ENCODE data around the gene CEP63. TPM values are rescaled to one million over a fixed set of nuclear protein-coding genes. Genes with fewer than 3 reads are reported as not detected.

Gene CEP63
- total RNA-seq, 1 experiment from 2014 or later = 19.1 TPM

DNA sequence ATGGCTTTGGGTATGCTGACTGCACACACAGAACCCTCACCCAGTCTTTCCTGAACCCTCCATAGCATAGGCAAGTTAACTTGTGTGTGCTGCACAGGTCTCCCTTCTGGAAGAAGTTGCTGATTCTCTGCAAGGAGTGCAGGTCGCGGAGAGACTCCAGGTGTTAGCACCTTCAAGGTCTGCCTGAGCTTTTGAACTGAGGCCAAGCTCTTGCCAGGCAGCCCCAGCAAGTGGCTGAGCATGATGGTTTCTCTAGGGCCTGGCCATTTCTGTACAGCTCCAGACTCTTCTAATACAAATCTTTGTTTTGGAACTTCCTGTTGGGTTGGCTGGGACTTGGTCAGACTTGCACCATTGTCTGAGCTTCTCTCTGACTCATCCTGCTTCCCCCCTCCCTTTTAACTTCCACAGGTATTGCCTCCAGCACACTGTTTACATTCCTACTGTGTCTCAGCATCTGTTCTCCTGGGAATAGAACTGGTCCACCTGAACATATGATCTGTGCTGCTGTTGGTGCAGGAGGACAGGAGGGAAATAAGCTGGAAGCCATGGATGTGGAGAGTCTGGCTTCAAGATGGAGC lies 111.6 kb downstream of the CEP63 start:
- no peak overlapping the region for H3K4me2 ChIP-seq (ENCODE audit: low read length)
- H3K9me3 ChIP-seq (ENCODE audit: control insufficient read depth in 1 of 2, insufficient read depth in 1 of 2, low read depth in 1 of 2, low read length in 2 of 2) = no peaks in the 10 kb centered on the region
- H3K4me1 ChIP-seq (ENCODE audit: control insufficient read depth in 1 of 2, insufficient read depth in 2 of 2, low read length in 2 of 2) = peaks cover 0 to 5% of the 10 kb centered on the region in 2 experiments; a peak in 1 of 4 replicates
- no peaks in the 10 kb centered on the region for H4K20me1 ChIP-seq (ENCODE audit: insufficient read depth)
- no peak for ATAC-seq
- H2AFZ ChIP-seq (ENCODE audit: low read depth, low read length, poor library complexity, severe bottlenecking) = no peak overlapping the region
- H3K27me3 ChIP-seq (ENCODE audit: insufficient read depth, low read length) = peaks cover 8% of the 10 kb centered on the region; the same call in 1 of the 2 replicates
- DNase-seq (ENCODE audit: low read depth, low spot score) = no peak
- BruUV-seq (replicated peaks) = no TSS peak
- ChIA-PET RAD21 (ENCODE audit: low non-redundant PET in 1 of 2, low total read pairs in 2 of 2, uncharacterized antibody in 2 of 2, unreplicated experiment in 2 of 2) (no interaction called here), POLR2A (no interaction called here), CTCF (no interaction called here)
- H3K9ac ChIP-seq (ENCODE audit: low read length) = no peak overlapping the region
- H3K79me2 ChIP-seq (ENCODE audit: insufficient read depth, low read length) = no peaks in the 10 kb centered on the region
- H3K9me2 ChIP-seq (ENCODE audit: insufficient read depth) = no peaks in the 10 kb centered on the region
- H3K4me3 ChIP-seq (replicated peaks in 1 of 2; ENCODE audit: low read depth in 1 of 2, low read length in 2 of 2) = no peak overlapping the region
- no peaks in the 10 kb centered on the region for H3K36me3 ChIP-seq (ENCODE audit: control insufficient read depth in 1 of 2, insufficient read depth in 2 of 2, low read length in 2 of 2)
- intact Hi-C loops (cut with micrococcal nuclease) = no loop called here
- no peak for TF ChIP-seq POLR2A (IDR thresholded peaks at IDR 0.05; ENCODE audit: borderline replicate concordance, extremely low read depth, insufficient read depth, insufficient read length)
- TF ChIP-seq RAD21 (IDR thresholded peaks at IDR 0.05; ENCODE audit: low read depth) = no peak
- TF ChIP-seq, protein P1, sequence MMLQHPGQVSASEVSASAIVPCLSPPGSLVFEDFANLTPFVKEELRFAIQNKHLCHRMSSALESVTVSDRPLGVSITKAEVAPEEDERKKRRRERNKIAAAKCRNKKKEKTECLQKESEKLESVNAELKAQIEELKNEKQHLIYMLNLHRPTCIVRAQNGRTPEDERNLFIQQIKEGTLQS (IDR thresholded peaks at IDR 0.05) = no peak
- TF ChIP-seq, protein P2, sequence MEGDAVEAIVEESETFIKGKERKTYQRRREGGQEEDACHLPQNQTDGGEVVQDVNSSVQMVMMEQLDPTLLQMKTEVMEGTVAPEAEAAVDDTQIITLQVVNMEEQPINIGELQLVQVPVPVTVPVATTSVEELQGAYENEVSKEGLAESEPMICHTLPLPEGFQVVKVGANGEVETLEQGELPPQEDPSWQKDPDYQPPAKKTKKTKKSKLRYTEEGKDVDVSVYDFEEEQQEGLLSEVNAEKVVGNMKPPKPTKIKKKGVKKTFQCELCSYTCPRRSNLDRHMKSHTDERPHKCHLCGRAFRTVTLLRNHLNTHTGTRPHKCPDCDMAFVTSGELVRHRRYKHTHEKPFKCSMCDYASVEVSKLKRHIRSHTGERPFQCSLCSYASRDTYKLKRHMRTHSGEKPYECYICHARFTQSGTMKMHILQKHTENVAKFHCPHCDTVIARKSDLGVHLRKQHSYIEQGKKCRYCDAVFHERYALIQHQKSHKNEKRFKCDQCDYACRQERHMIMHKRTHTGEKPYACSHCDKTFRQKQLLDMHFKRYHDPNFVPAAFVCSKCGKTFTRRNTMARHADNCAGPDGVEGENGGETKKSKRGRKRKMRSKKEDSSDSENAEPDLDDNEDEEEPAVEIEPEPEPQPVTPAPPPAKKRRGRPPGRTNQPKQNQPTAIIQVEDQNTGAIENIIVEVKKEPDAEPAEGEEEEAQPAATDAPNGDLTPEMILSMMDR (IDR thresholded peaks at IDR 0.05 in 2 of 3, conservative IDR thresholded peaks at IDR 0.05 in 1 of 3; ENCODE audit: borderline replicate concordance in 1 of 3, insufficient read depth in 1 of 3, low read depth in 2 of 3, low read length in 2 of 3) = no peak
- no peak overlapping the region for H3K27ac ChIP-seq (ENCODE audit: low read depth, low read length)

DNA sequence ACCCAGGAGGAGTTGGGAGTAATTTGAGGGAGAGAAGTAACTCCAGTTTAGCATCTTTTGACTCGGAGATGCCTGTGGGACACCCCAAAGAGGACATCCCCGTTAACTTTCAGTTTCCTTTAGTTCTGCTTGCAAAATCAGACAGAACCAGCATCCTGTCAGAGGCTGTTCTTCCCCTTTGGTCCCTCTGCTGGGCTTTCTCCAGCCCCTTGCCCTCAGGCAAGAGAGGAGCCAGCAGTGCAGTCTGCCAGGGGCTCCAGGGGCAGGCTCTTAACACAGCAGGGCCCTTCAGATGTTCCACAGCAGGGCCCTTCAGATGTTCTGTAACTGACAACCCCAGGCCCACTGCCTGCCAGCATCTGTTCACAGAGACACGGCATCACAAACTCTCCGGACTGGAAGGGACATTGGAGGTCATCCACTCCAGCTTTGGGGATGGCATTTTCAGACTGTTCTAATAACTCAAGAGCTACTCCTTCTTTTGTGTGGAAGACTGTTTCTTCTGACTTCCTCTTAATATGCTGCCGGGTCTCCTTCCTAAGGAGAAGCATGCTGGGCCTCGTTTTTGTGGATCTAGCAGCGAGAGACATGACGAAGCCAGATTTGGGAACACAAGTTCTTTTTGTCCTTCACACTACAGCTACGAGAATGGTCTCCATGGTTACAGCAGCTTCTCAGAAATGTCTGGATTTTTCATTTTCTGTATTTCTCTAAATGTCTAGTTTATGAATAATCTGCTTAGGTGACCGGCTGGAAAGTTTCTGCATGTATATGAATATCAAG lies 113.1 kb downstream of the CEP63 start:
- Histone ChIP-seq H2AFZ (ENCODE audit: low read depth, low read length, poor library complexity, severe bottlenecking) (no peak overlapping the region), H3K4me2 (ENCODE audit: low read length) (no peak overlapping the region), H3K4me1 (ENCODE audit: control insufficient read depth in 1 of 2, insufficient read depth in 2 of 2, low read length in 2 of 2) (peaks cover 0 to 5% of the 10 kb centered on the region in 2 experiments; a peak in 1 of 4 replicates), H3K9ac (ENCODE audit: low read length) (no peak overlapping the region), H3K27ac (ENCODE audit: low read depth, low read length) (no peak overlapping the region), H3K9me3 (ENCODE audit: control insufficient read depth in 1 of 2, insufficient read depth in 1 of 2, low read depth in 1 of 2, low read length in 2 of 2) (no peaks in the 10 kb centered on the region), H3K9me2 (ENCODE audit: insufficient read depth) (no peaks in the 10 kb centered on the region), H3K79me2 (ENCODE audit: insufficient read depth, low read length) (no peaks in the 10 kb centered on the region), H4K20me1 (ENCODE audit: insufficient read depth) (no peaks in the 10 kb centered on the region), H3K27me3 (ENCODE audit: insufficient read depth, low read length) (peaks cover 8% of the 10 kb centered on the region; the same call in 1 of the 2 replicates), H3K36me3 (ENCODE audit: control insufficient read depth in 1 of 2, insufficient read depth in 2 of 2, low read length in 2 of 2) (no peaks in the 10 kb centered on the region), H3K4me3 (replicated peaks in 1 of 2; ENCODE audit: low read depth in 1 of 2, low read length in 2 of 2) (no peak overlapping the region)
- ATAC-seq = no peak
- RAD21 ChIA-PET (ENCODE audit: low non-redundant PET in 1 of 2, low total read pairs in 2 of 2, uncharacterized antibody in 2 of 2, unreplicated experiment in 2 of 2) = no interaction called here
- no TSS peak for BruUV-seq (replicated peaks)
- POLR2A ChIA-PET = no interaction called here
- DNase-seq (ENCODE audit: low read depth, low spot score) = no peak
- intact Hi-C loops (cut with micrococcal nuclease) = no loop called here
- CTCF ChIA-PET = interaction anchor here (0.9 kb wide), 1 partner anchor 156 kb away, joined by 3 read pairs; no protein-coding TSS in a partner anchor
- TF ChIP-seq TCF7L2 (IDR thresholded peaks at IDR 0.05; ENCODE audit: borderline replicate concordance, extremely low read depth, insufficient read depth, insufficient read length) (no peak), EZH2 (IDR thresholded peaks at IDR 0.05) (no peak), POLR2AphosphoS5 (IDR thresholded peaks at IDR 0.05; ENCODE audit: low read depth, low read length) (no peak), JUND (IDR thresholded peaks at IDR 0.05) (no peak)
- TF ChIP-seq, protein P3, sequence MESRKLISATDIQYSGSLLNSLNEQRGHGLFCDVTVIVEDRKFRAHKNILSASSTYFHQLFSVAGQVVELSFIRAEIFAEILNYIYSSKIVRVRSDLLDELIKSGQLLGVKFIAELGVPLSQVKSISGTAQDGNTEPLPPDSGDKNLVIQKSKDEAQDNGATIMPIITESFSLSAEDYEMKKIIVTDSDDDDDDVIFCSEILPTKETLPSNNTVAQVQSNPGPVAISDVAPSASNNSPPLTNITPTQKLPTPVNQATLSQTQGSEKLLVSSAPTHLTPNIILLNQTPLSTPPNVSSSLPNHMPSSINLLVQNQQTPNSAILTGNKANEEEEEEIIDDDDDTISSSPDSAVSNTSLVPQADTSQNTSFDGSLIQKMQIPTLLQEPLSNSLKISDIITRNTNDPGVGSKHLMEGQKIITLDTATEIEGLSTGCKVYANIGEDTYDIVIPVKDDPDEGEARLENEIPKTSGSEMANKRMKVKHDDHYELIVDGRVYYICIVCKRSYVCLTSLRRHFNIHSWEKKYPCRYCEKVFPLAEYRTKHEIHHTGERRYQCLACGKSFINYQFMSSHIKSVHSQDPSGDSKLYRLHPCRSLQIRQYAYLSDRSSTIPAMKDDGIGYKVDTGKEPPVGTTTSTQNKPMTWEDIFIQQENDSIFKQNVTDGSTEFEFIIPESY (IDR thresholded peaks at IDR 0.05; ENCODE audit: extremely low read depth, insufficient replicate concordance, low read length) = no peak
- TF ChIP-seq, protein P1 (IDR thresholded peaks at IDR 0.05) = no peak
- TF ChIP-seq, protein P4, sequence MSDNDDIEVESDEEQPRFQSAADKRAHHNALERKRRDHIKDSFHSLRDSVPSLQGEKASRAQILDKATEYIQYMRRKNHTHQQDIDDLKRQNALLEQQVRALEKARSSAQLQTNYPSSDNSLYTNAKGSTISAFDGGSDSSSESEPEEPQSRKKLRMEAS (IDR thresholded peaks at IDR 0.05) = no peak

Measured in HCT116 (cell line).